AG09309 (cell line): Measurements from ENCODE around the gene PRKAR1A.

Experiments used
- DNase-seq: peaks from one replicate; pipeline ENCODE4 v3.0.0-alpha.2; 2010; ENCODE audit warnings: low read depth
- H3K4me3 ChIP-seq: 2 replicates; pipeline ENCODE4 v1.5.1; 2011; ENCODE audit warnings: mild to moderate bottlenecking, low read depth, low read length, moderate library complexity; ENCODE audit not compliant: control insufficient read depth
- TF ChIP-seq, protein P1 (sequence below): IDR thresholded peaks from 2 replicates; pipeline ENCODE4 v1.5.1; 2011; ENCODE audit warnings: mild to moderate bottlenecking, low read depth, low read length, inconsistent platforms; ENCODE audit not compliant: insufficient read depth, control insufficient read depth; ENCODE audit errors: missing control alignments

PRKAR1A gene

DNA sequence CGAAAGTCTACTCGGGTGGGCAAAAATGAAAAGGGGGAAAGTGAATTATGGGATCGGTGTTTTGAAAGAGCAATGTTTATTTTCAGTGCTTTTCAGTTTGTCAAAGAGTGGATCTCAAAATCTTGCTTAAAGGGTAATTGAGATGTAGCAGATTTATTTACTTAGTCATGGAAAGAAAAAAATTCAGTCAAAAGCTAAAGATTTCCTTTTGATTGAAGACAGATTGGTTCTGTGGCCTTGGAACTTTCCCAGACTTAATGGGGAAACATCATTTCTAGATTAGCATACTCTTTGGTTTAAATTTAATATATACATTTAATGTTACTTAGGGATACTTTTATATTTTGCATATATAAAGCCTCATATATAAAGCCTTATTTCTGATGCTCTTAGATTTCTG is 20.6 kb downstream of the PRKAR1A start:
- H3K4me3 ChIP-seq, result no peak overlapping the region
- no peak for DNase-seq
- TF ChIP-seq, protein P1, sequence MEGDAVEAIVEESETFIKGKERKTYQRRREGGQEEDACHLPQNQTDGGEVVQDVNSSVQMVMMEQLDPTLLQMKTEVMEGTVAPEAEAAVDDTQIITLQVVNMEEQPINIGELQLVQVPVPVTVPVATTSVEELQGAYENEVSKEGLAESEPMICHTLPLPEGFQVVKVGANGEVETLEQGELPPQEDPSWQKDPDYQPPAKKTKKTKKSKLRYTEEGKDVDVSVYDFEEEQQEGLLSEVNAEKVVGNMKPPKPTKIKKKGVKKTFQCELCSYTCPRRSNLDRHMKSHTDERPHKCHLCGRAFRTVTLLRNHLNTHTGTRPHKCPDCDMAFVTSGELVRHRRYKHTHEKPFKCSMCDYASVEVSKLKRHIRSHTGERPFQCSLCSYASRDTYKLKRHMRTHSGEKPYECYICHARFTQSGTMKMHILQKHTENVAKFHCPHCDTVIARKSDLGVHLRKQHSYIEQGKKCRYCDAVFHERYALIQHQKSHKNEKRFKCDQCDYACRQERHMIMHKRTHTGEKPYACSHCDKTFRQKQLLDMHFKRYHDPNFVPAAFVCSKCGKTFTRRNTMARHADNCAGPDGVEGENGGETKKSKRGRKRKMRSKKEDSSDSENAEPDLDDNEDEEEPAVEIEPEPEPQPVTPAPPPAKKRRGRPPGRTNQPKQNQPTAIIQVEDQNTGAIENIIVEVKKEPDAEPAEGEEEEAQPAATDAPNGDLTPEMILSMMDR, result no peak

GRCh38 chr17:68533887-68534694 is 21.9 kb downstream of the PRKAR1A start:
- TF ChIP-seq, protein P1, result peak; percentile 37
- H3K4me3 ChIP-seq, result no peak overlapping the region
- DNase-seq, result peak; percentile 55

- DNase-seq, result no peak
- TF ChIP-seq, protein P1, result no peak
- H3K4me3 ChIP-seq, result no peak overlapping the region
Observed at GRCh38 chr17:68534695-68535088, 22.5 kb downstream of the PRKAR1A start.

GRCh38 chr17:68535922-68536321 is 23.7 kb downstream of the PRKAR1A start:
- DNase-seq, result no peak
- H3K4me3 ChIP-seq, result no peak overlapping the region
- TF ChIP-seq, protein P1, result no peak

- no peak for DNase-seq
- H3K4me3 ChIP-seq, result no peak overlapping the region
- TF ChIP-seq, protein P1, result peak; percentile 40
Observed at GRCh38 chr17:68539548-68540467, 27.6 kb downstream of the PRKAR1A start.

GRCh38 chr17:68540981-68541380 is 28.8 kb downstream of the PRKAR1A start:
- no peak for DNase-seq
- no peak overlapping the region for H3K4me3 ChIP-seq
- TF ChIP-seq, protein P1, result no peak
